Measurements from ENCODE around the gene WDPCP.
A peak's percentile ranks its signal among the peaks of the same experiment; 100 is the strongest.

WDPCP gene

GRCh38 chr2:63555931-63556330 lies 32.3 kb downstream of the WDPCP start:
- H3K4ac ChIP-seq (ENCODE audit: low read depth in 1 of 2, low read length in 2 of 2) = no peak overlapping the region
- 98% methylated on average over 2 of the region's 3 CpGs for WGBS
- H3K18ac ChIP-seq (ENCODE audit: low read depth in 1 of 2, low read length in 2 of 2) = no peak overlapping the region
- no peak overlapping the region for H3K4me2 ChIP-seq (ENCODE audit: low read length, poor library complexity, severe bottlenecking)
- no peak overlapping the region for H2BK5ac ChIP-seq (ENCODE audit: low read depth, low read length, poor library complexity, severe bottlenecking)
- H3K36me3 ChIP-seq (ENCODE audit: control insufficient read depth in 1 of 2, insufficient read depth in 2 of 2, low read depth in 1 of 2, low read length in 2 of 2) = peaks cover 0 to 9% of the 10 kb centered on the region in 2 experiments
- no peak overlapping the region for H3K9ac ChIP-seq (ENCODE audit: low read length)
- H3K27me3 ChIP-seq (ENCODE audit: control insufficient read depth in 1 of 2, insufficient read depth in 1 of 2, low read length in 2 of 2) = no peaks in the 10 kb centered on the region
- no peak overlapping the region for H4K8ac ChIP-seq (ENCODE audit: low read length)
- H3K79me1 ChIP-seq (replicated peaks; ENCODE audit: low read length, poor library complexity, severe bottlenecking) = peaks cover 9% of the 10 kb centered on the region
- H2AK5ac ChIP-seq (ENCODE audit: low read length, severe bottlenecking) = no peak overlapping the region
- no peak overlapping the region for H3K14ac ChIP-seq (ENCODE audit: low read length in 2 of 2)
- no peak overlapping the region for H3K23ac ChIP-seq (ENCODE audit: low read length in 2 of 2)
- H3K4me3 ChIP-seq (ENCODE audit: insufficient read depth in 1 of 2, low read depth in 1 of 2, low read length in 2 of 2) = no peak overlapping the region
- DNase-seq = no peak
- H2AFZ ChIP-seq (ENCODE audit: low read depth, low read length) = no peak overlapping the region
- no peak overlapping the region for H3K27ac ChIP-seq (ENCODE audit: low read length, poor library complexity, severe bottlenecking)
- H2BK120ac ChIP-seq (ENCODE audit: low read depth, low read length) = no peak overlapping the region
- H3K4me1 ChIP-seq (ENCODE audit: control insufficient read depth, insufficient read depth, low read depth, low read length) = no peaks in the 10 kb centered on the region
- H2BK12ac ChIP-seq (ENCODE audit: low read length in 2 of 2) = no peak overlapping the region
- H4K91ac ChIP-seq (ENCODE audit: low read length) = no peak overlapping the region
- H2BK15ac ChIP-seq (ENCODE audit: low read depth, poor library complexity, severe bottlenecking) = no peak overlapping the region
- peaks cover 12% of the 10 kb centered on the region for H3K9me3 ChIP-seq (ENCODE audit: control insufficient read depth, low read length)

GRCh38 chr2:63555299-63555698 lies 33.0 kb downstream of the WDPCP start:
- no peak overlapping the region for H4K8ac ChIP-seq (ENCODE audit: low read length)
- H3K27me3 ChIP-seq (ENCODE audit: control insufficient read depth in 1 of 2, insufficient read depth in 1 of 2, low read length in 2 of 2) = no peaks in the 10 kb centered on the region
- no peak overlapping the region for H3K4me2 ChIP-seq (ENCODE audit: low read length, poor library complexity, severe bottlenecking)
- H3K9me3 ChIP-seq (ENCODE audit: control insufficient read depth, low read length) = peaks cover 11% of the 10 kb centered on the region
- H2BK120ac ChIP-seq (ENCODE audit: low read depth, low read length) = no peak overlapping the region
- H2BK5ac ChIP-seq (ENCODE audit: low read depth, low read length, poor library complexity, severe bottlenecking) = no peak overlapping the region
- no peak overlapping the region for H3K9ac ChIP-seq (ENCODE audit: low read length)
- no peak overlapping the region for H2BK15ac ChIP-seq (ENCODE audit: low read depth, poor library complexity, severe bottlenecking)
- no peaks in the 10 kb centered on the region for H3K4me1 ChIP-seq (ENCODE audit: control insufficient read depth, insufficient read depth, low read depth, low read length)
- no peak overlapping the region for H3K14ac ChIP-seq (ENCODE audit: low read length in 2 of 2)
- H3K79me1 ChIP-seq (replicated peaks; ENCODE audit: low read length, poor library complexity, severe bottlenecking) = peaks cover 9% of the 10 kb centered on the region
- H3K4me3 ChIP-seq (ENCODE audit: insufficient read depth in 1 of 2, low read depth in 1 of 2, low read length in 2 of 2) = no peak overlapping the region
- no peak overlapping the region for H3K18ac ChIP-seq (ENCODE audit: low read depth in 1 of 2, low read length in 2 of 2)
- WGBS = 92% methylated on average over 7 of the region's 7 CpGs
- no peak overlapping the region for H4K91ac ChIP-seq (ENCODE audit: low read length)
- H2BK12ac ChIP-seq (ENCODE audit: low read length in 2 of 2) = no peak overlapping the region
- DNase-seq = no peak
- no peak overlapping the region for H2AFZ ChIP-seq (ENCODE audit: low read depth, low read length)
- no peak overlapping the region for H3K27ac ChIP-seq (ENCODE audit: low read length, poor library complexity, severe bottlenecking)
- H3K36me3 ChIP-seq (ENCODE audit: control insufficient read depth in 1 of 2, insufficient read depth in 2 of 2, low read depth in 1 of 2, low read length in 2 of 2) = peaks cover 0 to 9% of the 10 kb centered on the region in 2 experiments
- no peak overlapping the region for H3K4ac ChIP-seq (ENCODE audit: low read depth in 1 of 2, low read length in 2 of 2)
- H3K23ac ChIP-seq (ENCODE audit: low read length in 2 of 2) = no peak overlapping the region
- H2AK5ac ChIP-seq (ENCODE audit: low read length, severe bottlenecking) = no peak overlapping the region

- H3K27ac ChIP-seq (ENCODE audit: low read length, poor library complexity, severe bottlenecking) = no peak overlapping the region
- H4K91ac ChIP-seq (ENCODE audit: low read length) = no peak overlapping the region
- no peak overlapping the region for H4K8ac ChIP-seq (ENCODE audit: low read length)
- H3K4me3 ChIP-seq (ENCODE audit: insufficient read depth in 1 of 2, low read depth in 1 of 2, low read length in 2 of 2) = no peak overlapping the region
- peaks cover 4% of the 10 kb centered on the region for H3K9me3 ChIP-seq (ENCODE audit: control insufficient read depth, low read length)
- no peak overlapping the region for H3K4ac ChIP-seq (ENCODE audit: low read depth in 1 of 2, low read length in 2 of 2)
- no peaks in the 10 kb centered on the region for H3K27me3 ChIP-seq (ENCODE audit: control insufficient read depth in 1 of 2, insufficient read depth in 1 of 2, low read length in 2 of 2)
- H3K4me1 ChIP-seq (ENCODE audit: control insufficient read depth, insufficient read depth, low read depth, low read length) = no peaks in the 10 kb centered on the region
- 96% methylated on average over 3 of the region's 4 CpGs for WGBS
- peaks cover 0 to 9% of the 10 kb centered on the region in 2 experiments for H3K36me3 ChIP-seq (ENCODE audit: control insufficient read depth in 1 of 2, insufficient read depth in 2 of 2, low read depth in 1 of 2, low read length in 2 of 2)
- no peak for DNase-seq
- H3K9ac ChIP-seq (ENCODE audit: low read length) = peak overlapping the region; percentile 40
- H3K23ac ChIP-seq (ENCODE audit: low read length in 2 of 2) = no peak overlapping the region
- peaks cover 10% of the 10 kb centered on the region for H3K79me1 ChIP-seq (replicated peaks; ENCODE audit: low read length, poor library complexity, severe bottlenecking)
- no peak overlapping the region for H3K4me2 ChIP-seq (ENCODE audit: low read length, poor library complexity, severe bottlenecking)
- no peak overlapping the region for H2BK15ac ChIP-seq (ENCODE audit: low read depth, poor library complexity, severe bottlenecking)
- H2BK12ac ChIP-seq (ENCODE audit: low read length in 2 of 2) = no peak overlapping the region
- no peak overlapping the region for H2AK5ac ChIP-seq (ENCODE audit: low read length, severe bottlenecking)
- no peak overlapping the region for H2BK5ac ChIP-seq (ENCODE audit: low read depth, low read length, poor library complexity, severe bottlenecking)
- no peak overlapping the region for H3K18ac ChIP-seq (ENCODE audit: low read depth in 1 of 2, low read length in 2 of 2)
- no peak overlapping the region for H2AFZ ChIP-seq (ENCODE audit: low read depth, low read length)
- H2BK120ac ChIP-seq (ENCODE audit: low read depth, low read length) = no peak overlapping the region
- no peak overlapping the region for H3K14ac ChIP-seq (ENCODE audit: low read length in 2 of 2)
These were observed 35.2 kb downstream of the WDPCP start for GRCh38 chr2:63553049-63553448.

DNA sequence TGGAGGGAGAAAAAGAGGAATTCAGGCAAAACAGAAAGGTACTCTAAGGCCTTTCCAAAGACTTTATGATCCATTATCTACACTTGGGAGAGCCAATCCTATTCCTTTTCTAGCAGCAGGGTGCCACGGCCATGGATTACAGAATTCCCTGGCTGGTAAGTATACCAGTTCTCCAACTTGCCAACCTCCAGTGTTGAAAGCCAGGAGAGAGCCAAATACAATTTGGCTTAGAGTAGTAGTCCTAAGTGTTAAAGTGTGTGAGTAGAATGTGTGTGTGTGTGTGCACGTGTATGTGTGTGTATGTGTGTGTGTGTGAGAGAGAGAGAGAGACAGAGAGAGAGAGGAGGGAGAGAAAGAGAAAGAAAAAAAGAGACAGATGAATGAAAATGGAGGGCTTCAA lies 43.3 kb downstream of the WDPCP start:
- Histone ChIP-seq H3K4me3 (ENCODE audit: insufficient read depth in 1 of 2, low read depth in 1 of 2, low read length in 2 of 2) (no peak overlapping the region), H3K9ac (ENCODE audit: low read length) (no peak overlapping the region), H2BK15ac (ENCODE audit: low read depth, poor library complexity, severe bottlenecking) (no peak overlapping the region), H2AK5ac (ENCODE audit: low read length, severe bottlenecking) (no peak overlapping the region), H4K8ac (ENCODE audit: low read length) (no peak overlapping the region), H3K4ac (ENCODE audit: low read depth in 1 of 2, low read length in 2 of 2) (no peak overlapping the region), H3K27ac (ENCODE audit: low read length, poor library complexity, severe bottlenecking) (no peak overlapping the region), H3K36me3 (ENCODE audit: control insufficient read depth in 1 of 2, insufficient read depth in 2 of 2, low read depth in 1 of 2, low read length in 2 of 2) (no peaks in the 10 kb centered on the region), H2BK5ac (ENCODE audit: low read depth, low read length, poor library complexity, severe bottlenecking) (no peak overlapping the region), H3K79me1 (replicated peaks; ENCODE audit: low read length, poor library complexity, severe bottlenecking) (peaks cover 5% of the 10 kb centered on the region), H2BK120ac (ENCODE audit: low read depth, low read length) (no peak overlapping the region), H2AFZ (ENCODE audit: low read depth, low read length) (no peak overlapping the region), H3K4me1 (ENCODE audit: control insufficient read depth, insufficient read depth, low read depth, low read length) (no peaks in the 10 kb centered on the region), H2BK12ac (ENCODE audit: low read length in 2 of 2) (no peak overlapping the region), H3K23ac (ENCODE audit: low read length in 2 of 2) (no peak overlapping the region), H4K91ac (ENCODE audit: low read length) (no peak overlapping the region), H3K18ac (ENCODE audit: low read depth in 1 of 2, low read length in 2 of 2) (no peak overlapping the region), H3K14ac (ENCODE audit: low read length in 2 of 2) (no peak overlapping the region), H3K9me3 (ENCODE audit: control insufficient read depth, low read length) (no peaks in the 10 kb centered on the region), H3K27me3 (ENCODE audit: control insufficient read depth in 1 of 2, insufficient read depth in 1 of 2, low read length in 2 of 2) (no peaks in the 10 kb centered on the region), H3K4me2 (ENCODE audit: low read length, poor library complexity, severe bottlenecking) (no peak overlapping the region)
- DNase-seq = no peak
- 82% methylated on average over 2 of the region's 2 CpGs for WGBS

Data from mesenchymal stem cell (in vitro differentiated cells and primary cell).